GM23338 (cell line): ENCODE measurements around the gene ANTXR1. TPM values are rescaled to one million over a fixed set of nuclear protein-coding genes. Genes with fewer than 3 reads are reported as not detected.

Source experiments
- ATAC-seq: fragments of 200-7000 bp; cut with Tn5 transposase; 3 replicates; pipeline ENCODE4 v1.9.1; 2020
- DNase-seq: peaks from one replicate; pipeline ENCODE4 v3.0.0-alpha.2; 2015; ENCODE audit warnings: low spot score
- H2AFZ ChIP-seq: fragments of 200-600 bp; sonication (generic); 2 replicates; pipeline ENCODE4 v1.8.0; 2016; ENCODE audit warnings: antibody characterized with exemption, mild to moderate bottlenecking, moderate library complexity
- H3F3A ChIP-seq: fragments of 200-600 bp; sonication (generic); replicated peaks from 2 replicates; pipeline ENCODE4 v1.8.0; 2017; ENCODE audit warnings: antibody characterized with exemption, mixed run types, low read depth
- H3K27ac ChIP-seq: fragments of 200-600 bp; sonication (generic); 2 replicates; pipeline ENCODE4 v1.6.1; 2016; ENCODE audit warnings: low read depth
- H3K27me3 ChIP-seq: fragments of 200-600 bp; sonication (generic); 2 replicates; pipeline ENCODE4 v1.8.0; 2016; ENCODE audit warnings: mild to moderate bottlenecking, mixed run types, moderate library complexity; ENCODE audit not compliant: insufficient read depth
- H3K36me3 ChIP-seq: fragments of 200-600 bp; sonication (generic); 2 replicates; pipeline ENCODE4 v1.8.0; 2016; ENCODE audit warnings: mild to moderate bottlenecking; ENCODE audit not compliant: insufficient read depth
- H3K4me1 ChIP-seq: fragments of 200-600 bp; sonication (generic); 2 replicates; pipeline ENCODE4 v1.8.0; 2016; ENCODE audit warnings: mild to moderate bottlenecking, moderate library complexity; ENCODE audit not compliant: insufficient read depth
- H3K4me2 ChIP-seq: fragments of 200-600 bp; sonication (generic); 2 replicates; pipeline ENCODE4 v1.7.1; 2017; ENCODE audit warnings: mixed run types
- H3K4me3 ChIP-seq: fragments of 200-600 bp; sonication (generic); 2 replicates; pipeline ENCODE4 v1.6.1; 2016; ENCODE audit warnings: mixed run types
- H3K79me2 ChIP-seq: fragments of 200-600 bp; sonication (generic); replicated peaks from 2 replicates; pipeline ENCODE4 v1.8.0; 2017; ENCODE audit warnings: mild to moderate bottlenecking; ENCODE audit not compliant: insufficient read depth
- H3K9me2 ChIP-seq: fragments of 200-600 bp; sonication (generic); 2 replicates; pipeline ENCODE4 v1.8.0; 2017; ENCODE audit not compliant: insufficient read depth
- H4K20me1 ChIP-seq: fragments of 200-600 bp; sonication (generic); replicated peaks from 2 replicates; pipeline ENCODE4 v1.8.0; 2017; ENCODE audit warnings: mild to moderate bottlenecking; ENCODE audit not compliant: insufficient read depth
- H3K27ac Mint-ChIP-seq: 2 replicates; pipeline ENCODE4 v1.8.0; 2020; ENCODE audit warnings: inconsistent platforms, mild to moderate bottlenecking, moderate library complexity, mixed read lengths
- H3K27me3 Mint-ChIP-seq: 3 replicates; pipeline ENCODE4 v1.8.0; 2022; ENCODE audit warnings: low read depth, mild to moderate bottlenecking, moderate library complexity, mixed read lengths, inconsistent platforms; ENCODE audit not compliant: insufficient read depth, poor library complexity
- H3K36me3 Mint-ChIP-seq: 3 replicates; pipeline ENCODE4 v1.8.0; 2021; ENCODE audit warnings: low read depth, mild to moderate bottlenecking, inconsistent platforms, moderate library complexity, mixed read lengths
- H3K4me1 Mint-ChIP-seq: 3 replicates; pipeline ENCODE4 v1.8.0; 2020; ENCODE audit warnings: mild to moderate bottlenecking, inconsistent platforms, mixed read lengths
- H3K4me3 Mint-ChIP-seq: 3 replicates; pipeline ENCODE4 v1.8.0; 2021; ENCODE audit warnings: moderate library complexity, mild to moderate bottlenecking, inconsistent platforms, mixed read lengths
- H3K9me3 Mint-ChIP-seq: 3 replicates; pipeline ENCODE4 v1.8.0; 2020; ENCODE audit warnings: moderate library complexity, mild to moderate bottlenecking, inconsistent platforms, mixed read lengths
- EZH2phosphoT487 ChIP-seq: fragments of 200-600 bp; sonication (generic); IDR thresholded peaks from one replicate; pipeline ENCODE4 v1.8.1; 2018; ENCODE audit warnings: antibody characterized with exemption; ENCODE audit not compliant: unreplicated experiment
- JUNB ChIP-seq: IDR thresholded peaks from one replicate; pipeline ENCODE4 v1.6.1; 2016; ENCODE audit warnings: antibody characterized with exemption; ENCODE audit not compliant: unreplicated experiment
- NANOG ChIP-seq: IDR thresholded peaks from 2 replicates; pipeline ENCODE4 v1.6.1; 2016; ENCODE audit warnings: antibody characterized with exemption, borderline replicate concordance
- POLR2AphosphoS5 ChIP-seq: IDR thresholded peaks from 2 replicates; pipeline ENCODE4 v1.6.1; 2016; ENCODE audit warnings: antibody characterized with exemption, low read depth
- REST ChIP-seq: IDR thresholded peaks from one replicate; pipeline ENCODE4 v1.6.1; 2018; ENCODE audit warnings: antibody characterized with exemption; ENCODE audit not compliant: unreplicated experiment
- ZNF331 ChIP-seq: fragments of 250-450 bp; sonication (Bioruptor Pico); IDR thresholded peaks from 2 replicates; pipeline ENCODE4 v1.5.0; 2020; ENCODE audit warnings: low read depth, mild to moderate bottlenecking, moderate library complexity
- ZNF462 ChIP-seq: fragments of 250-450 bp; sonication (Bioruptor Pico); IDR thresholded peaks from 2 replicates; pipeline ENCODE4 v1.5.0; 2020; ENCODE audit warnings: mild to moderate bottlenecking, moderate library complexity
- polyA plus RNA-seq: library from polyadenylated mRNA; unstranded; fragments of >200 nt; fragmentation: Nextera tagmentation; extraction: Ambion mirVana; gene quantifications from 2 replicates; pipeline ENCODE4 v1.2.1, GENCODE V29; 2016
- total RNA-seq: library from RNA; depleted of rRNA; stranded (reverse); fragments of >200 nt; shearing (Covaris generic); gene quantifications from 2 replicates; pipeline ENCODE4 v1.2.3, GENCODE V29; 2014
- TF ChIP-seq, protein P1 (sequence below): IDR thresholded peaks from 2 replicates; pipeline ENCODE4 v1.6.1; 2016; ENCODE audit warnings: antibody characterized with exemption
- TF ChIP-seq, protein P2 (sequence below), 2 experiments: fragments of 200-600 bp in 1 of 2; sonication (generic) in 1 of 2; conservative IDR thresholded peaks; 2 replicates each; pipeline versions ENCODE4 v1.5.1 to v1.6.1; 2016 to 2017; ENCODE audit warnings: antibody characterized with exemption in 2 of 2, low read depth in 2 of 2, mild to moderate bottlenecking in 2 of 2, moderate library complexity in 1 of 2

The ANTXR1 gene
- total and polyA plus RNA-seq, 2 experiments from 2014 or later = 16.1 to 23.1 TPM

DNA sequence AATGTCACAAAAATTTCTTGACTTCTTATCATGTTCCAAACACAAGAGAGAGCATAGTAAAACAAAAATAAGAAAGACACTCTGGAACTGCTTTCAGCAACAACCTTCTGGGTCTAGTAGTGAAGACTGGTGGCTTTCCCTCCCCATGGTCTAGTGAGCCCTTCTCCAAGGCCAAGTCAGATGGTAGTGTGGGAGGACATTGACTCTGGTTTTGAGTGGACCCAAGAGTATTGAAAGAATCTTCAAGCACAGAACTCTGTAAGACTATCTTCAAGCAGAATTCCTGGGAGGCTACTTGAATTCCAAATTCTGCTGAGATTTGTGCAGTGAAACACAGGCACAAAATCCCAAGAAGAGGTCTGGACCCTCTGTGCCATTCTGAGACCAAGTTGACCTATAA, 21.1 kb downstream of the ANTXR1 start:
- Histone ChIP-seq H3K79me2 (peaks cover 42% of the 10 kb centered on the region), H3K4me1 (peaks cover 21% of the 10 kb centered on the region), H3K27me3 (no peaks in the 10 kb centered on the region), H3K36me3 (no peaks in the 10 kb centered on the region), H3K9me2 (no peaks in the 10 kb centered on the region; the same call in 1 of the 2 replicates), H4K20me1 (peaks cover 7% of the 10 kb centered on the region), H3K4me3 (no peak overlapping the region), H3F3A (no peaks in the 10 kb centered on the region), H3K4me2 (no peak overlapping the region), H3K27ac (no peak overlapping the region), H2AFZ (no peak overlapping the region)
- no peak for DNase-seq
- Mint-ChIP-seq H3K36me3 (no peaks in the 10 kb centered on the region), H3K4me1 (peaks cover 14% of the 10 kb centered on the region), H3K27me3 (peaks cover 2% of the 10 kb centered on the region), H3K9me3 (no peaks in the 10 kb centered on the region), H3K4me3 (no peak overlapping the region), H3K27ac (no peak overlapping the region)
- no peak for ATAC-seq
- no peak for TF ChIP-seq ZNF462 (CRISPR knock-in tag)
- TF ChIP-seq, protein P1, sequence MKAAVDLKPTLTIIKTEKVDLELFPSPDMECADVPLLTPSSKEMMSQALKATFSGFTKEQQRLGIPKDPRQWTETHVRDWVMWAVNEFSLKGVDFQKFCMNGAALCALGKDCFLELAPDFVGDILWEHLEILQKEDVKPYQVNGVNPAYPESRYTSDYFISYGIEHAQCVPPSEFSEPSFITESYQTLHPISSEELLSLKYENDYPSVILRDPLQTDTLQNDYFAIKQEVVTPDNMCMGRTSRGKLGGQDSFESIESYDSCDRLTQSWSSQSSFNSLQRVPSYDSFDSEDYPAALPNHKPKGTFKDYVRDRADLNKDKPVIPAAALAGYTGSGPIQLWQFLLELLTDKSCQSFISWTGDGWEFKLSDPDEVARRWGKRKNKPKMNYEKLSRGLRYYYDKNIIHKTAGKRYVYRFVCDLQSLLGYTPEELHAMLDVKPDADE = no peak

GRCh38 chr2:69034845-69035244, 21.9 kb downstream of the ANTXR1 start:
- peaks cover 28% of the 10 kb centered on the region for H3K4me1 ChIP-seq
- H3K79me2 ChIP-seq = peaks cover 41% of the 10 kb centered on the region
- no peak overlapping the region for H2AFZ ChIP-seq
- no peaks in the 10 kb centered on the region for H3K36me3 ChIP-seq
- no peaks in the 10 kb centered on the region for H3F3A ChIP-seq
- H3K9me2 ChIP-seq = no peaks in the 10 kb centered on the region; the same call in 1 of the 2 replicates
- no peak overlapping the region for H3K27ac ChIP-seq
- H3K4me3 ChIP-seq = no peak overlapping the region
- Mint-ChIP-seq H3K36me3 (no peaks in the 10 kb centered on the region), H3K4me1 (peaks cover 17% of the 10 kb centered on the region), H3K27ac (no peak overlapping the region), H3K9me3 (no peaks in the 10 kb centered on the region), H3K4me3 (no peak overlapping the region), H3K27me3 (peaks cover 2% of the 10 kb centered on the region)
- H3K4me2 ChIP-seq = no peak overlapping the region
- no peaks in the 10 kb centered on the region for H3K27me3 ChIP-seq
- H4K20me1 ChIP-seq = peaks cover 7% of the 10 kb centered on the region
- ATAC-seq (no peak), DNase-seq (no peak)
- no peak for TF ChIP-seq NANOG
- no peak for TF ChIP-seq REST
- no peak for TF ChIP-seq JUNB
- no peak for TF ChIP-seq EZH2phosphoT487
- no peak for TF ChIP-seq POLR2AphosphoS5
- no peak for TF ChIP-seq ZNF331
- TF ChIP-seq, protein P2, sequence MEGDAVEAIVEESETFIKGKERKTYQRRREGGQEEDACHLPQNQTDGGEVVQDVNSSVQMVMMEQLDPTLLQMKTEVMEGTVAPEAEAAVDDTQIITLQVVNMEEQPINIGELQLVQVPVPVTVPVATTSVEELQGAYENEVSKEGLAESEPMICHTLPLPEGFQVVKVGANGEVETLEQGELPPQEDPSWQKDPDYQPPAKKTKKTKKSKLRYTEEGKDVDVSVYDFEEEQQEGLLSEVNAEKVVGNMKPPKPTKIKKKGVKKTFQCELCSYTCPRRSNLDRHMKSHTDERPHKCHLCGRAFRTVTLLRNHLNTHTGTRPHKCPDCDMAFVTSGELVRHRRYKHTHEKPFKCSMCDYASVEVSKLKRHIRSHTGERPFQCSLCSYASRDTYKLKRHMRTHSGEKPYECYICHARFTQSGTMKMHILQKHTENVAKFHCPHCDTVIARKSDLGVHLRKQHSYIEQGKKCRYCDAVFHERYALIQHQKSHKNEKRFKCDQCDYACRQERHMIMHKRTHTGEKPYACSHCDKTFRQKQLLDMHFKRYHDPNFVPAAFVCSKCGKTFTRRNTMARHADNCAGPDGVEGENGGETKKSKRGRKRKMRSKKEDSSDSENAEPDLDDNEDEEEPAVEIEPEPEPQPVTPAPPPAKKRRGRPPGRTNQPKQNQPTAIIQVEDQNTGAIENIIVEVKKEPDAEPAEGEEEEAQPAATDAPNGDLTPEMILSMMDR (conservative IDR thresholded peaks at IDR 0.05; ENCODE audit: low read depth in 2 of 2) = no peak
